ENCODE data around the gene LRRC61. TPM values are rescaled to one million over a fixed set of nuclear protein-coding genes. Genes with fewer than 3 reads are reported as not detected.

The LRRC61 gene
- total and polyA plus RNA-seq, 2 of the 13 experiments (the other 11 are each of a cell fraction or from before 2014, with no cell fraction given), result 33.0 to 34.8 TPM

DNA sequence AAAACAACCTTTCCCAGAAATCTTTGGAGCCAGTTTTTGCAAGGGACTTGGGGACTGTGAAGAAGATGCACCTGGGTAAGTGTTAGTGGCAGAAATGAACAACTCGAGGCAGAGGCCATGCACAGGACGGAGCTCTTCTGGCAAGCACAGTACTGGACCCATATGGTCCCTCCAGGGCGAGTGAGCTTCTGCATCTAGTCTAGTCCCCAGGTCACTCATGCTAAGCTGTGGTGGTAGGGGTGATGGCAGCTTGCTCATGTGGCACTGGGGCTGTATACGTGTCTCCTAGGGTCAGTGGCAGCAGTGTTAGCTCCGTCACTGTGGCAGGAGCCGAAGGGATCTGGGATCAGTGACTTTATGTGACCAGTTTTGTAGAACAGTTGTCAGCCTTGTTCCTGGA is 9.3 kb upstream of the LRRC61 start:
- BruUV-seq (replicated peaks), result no TSS peak
- Histone ChIP-seq H3K27me3 (ENCODE audit: control insufficient read depth in 1 of 2, insufficient read depth in 2 of 2, low read length in 2 of 2) (no peaks in the 10 kb centered on the region), H3K79me2 (ENCODE audit: insufficient read depth, low read length) (no peaks in the 10 kb centered on the region), H3K4me2 (ENCODE audit: low read depth, low read length) (no peak overlapping the region), H3K4me1 (ENCODE audit: insufficient read depth, low read length) (peaks cover 37% of the 10 kb centered on the region), H3K9ac (ENCODE audit: insufficient read depth, low read depth, low read length) (no peak overlapping the region), H3K36me3 (replicated peaks in 1 of 2; ENCODE audit: control insufficient read depth in 1 of 2, insufficient read depth in 2 of 2, low read length in 2 of 2) (no peaks in the 10 kb centered on the region), H3K9me3 (ENCODE audit: low read length) (no peaks in the 10 kb centered on the region), H4K20me1 (ENCODE audit: insufficient read depth, low read length) (no peaks in the 10 kb centered on the region), H2AFZ (ENCODE audit: low read length) (no peak overlapping the region), H3K4me3 (replicated peaks in 1 of 3; ENCODE audit: insufficient read depth in 1 of 3, low read depth in 2 of 3, low read length in 3 of 3) (no peak overlapping the region), H3K27ac (ENCODE audit: extremely low read length, insufficient read depth, low read length) (no peak overlapping the region)
- 96% methylated on average over 4 of the region's 6 CpGs for WGBS (ENCODE audit: low lambda C conversion rate)
- intact Hi-C loops (cut with micrococcal nuclease; ENCODE audit: unreplicated experiment) (no loop called here), in situ Hi-C loops (cut with HindIII; ENCODE audit: extremely low pct_ligation_motif_present, low pct_unique_long_range_greater_than_20kb) (no loop called here)
- FAIRE-seq (no peak), ATAC-seq (no peak; the same call in 2 of the 3 replicates), DNase-seq (ENCODE audit: low spot score) (no peak)
- ChIA-PET CTCF (ENCODE audit: low intra/inter-chr PET ratio, low total read pairs) (no interaction called here), POLR2A (interaction anchor here (0.8 to 2.3 kb wide), 2 partner anchors 9 to 29 kb away, joined by 3 to 13 read pairs; partner anchors contain the start of genes ACTR3C and LRRC61)
- TF ChIP-seq NR2F2 (IDR thresholded peaks at IDR 0.05; ENCODE audit: borderline replicate concordance, low read depth) (no peak), SP1 (IDR thresholded peaks at IDR 0.05) (no peak), SP1 (CRISPR knock-in tag; IDR thresholded peaks at IDR 0.05) (no peak), SKI (IDR thresholded peaks at IDR 0.05; ENCODE audit: partially characterized antibody) (no peak), ZBTB1 (CRISPR knock-in tag; IDR thresholded peaks at IDR 0.05; ENCODE audit: borderline replicate concordance) (no peak), SRSF4 (IDR thresholded peaks at IDR 0.05; ENCODE audit: low read depth, low read length, poor library complexity, severe bottlenecking) (no peak), ZNF276 (CRISPR knock-in tag; IDR thresholded peaks at IDR 0.05; ENCODE audit: low read depth) (no peak), CBX1 (IDR thresholded peaks at IDR 0.05; ENCODE audit: low read depth) (no peak), NR2F1 (CRISPR knock-in tag; IDR thresholded peaks at IDR 0.05) (no peak)
- TF ChIP-seq, protein P1, sequence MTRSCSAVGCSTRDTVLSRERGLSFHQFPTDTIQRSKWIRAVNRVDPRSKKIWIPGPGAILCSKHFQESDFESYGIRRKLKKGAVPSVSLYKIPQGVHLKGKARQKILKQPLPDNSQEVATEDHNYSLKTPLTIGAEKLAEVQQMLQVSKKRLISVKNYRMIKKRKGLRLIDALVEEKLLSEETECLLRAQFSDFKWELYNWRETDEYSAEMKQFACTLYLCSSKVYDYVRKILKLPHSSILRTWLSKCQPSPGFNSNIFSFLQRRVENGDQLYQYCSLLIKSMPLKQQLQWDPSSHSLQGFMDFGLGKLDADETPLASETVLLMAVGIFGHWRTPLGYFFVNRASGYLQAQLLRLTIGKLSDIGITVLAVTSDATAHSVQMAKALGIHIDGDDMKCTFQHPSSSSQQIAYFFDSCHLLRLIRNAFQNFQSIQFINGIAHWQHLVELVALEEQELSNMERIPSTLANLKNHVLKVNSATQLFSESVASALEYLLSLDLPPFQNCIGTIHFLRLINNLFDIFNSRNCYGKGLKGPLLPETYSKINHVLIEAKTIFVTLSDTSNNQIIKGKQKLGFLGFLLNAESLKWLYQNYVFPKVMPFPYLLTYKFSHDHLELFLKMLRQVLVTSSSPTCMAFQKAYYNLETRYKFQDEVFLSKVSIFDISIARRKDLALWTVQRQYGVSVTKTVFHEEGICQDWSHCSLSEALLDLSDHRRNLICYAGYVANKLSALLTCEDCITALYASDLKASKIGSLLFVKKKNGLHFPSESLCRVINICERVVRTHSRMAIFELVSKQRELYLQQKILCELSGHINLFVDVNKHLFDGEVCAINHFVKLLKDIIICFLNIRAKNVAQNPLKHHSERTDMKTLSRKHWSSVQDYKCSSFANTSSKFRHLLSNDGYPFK (CRISPR knock-in tag; IDR thresholded peaks at IDR 0.05; ENCODE audit: borderline replicate concordance), result no peak

All from HepG2 (cell line).